Caco-2 (cell line): ENCODE results near the gene C1QTNF7. TPM values are rescaled to one million over a fixed set of nuclear protein-coding genes. Genes with fewer than 3 reads are reported as not detected.

ENCODE experiments used
- BruUV-seq: library from RNA; stranded (reverse); fragments of 400-500 nt; replicated peaks from 2 replicates; lab custom pipeline; 2021; lab: Mats Ljungman, UMichigan
- CTCF ChIA-PET: fragments of 300-600 bp; sonication (Branson Sonifier 250); formaldehyde crosslinking; loops from one replicate; lab custom pipeline; 2022; ENCODE audit warnings: antibody characterized with exemption; lab: Charles Lee
- POLR2A ChIA-PET: fragments of 300-600 bp; sonication (Branson Sonifier 250); formaldehyde crosslinking; loops from one replicate; lab custom pipeline; 2022; ENCODE audit warnings: antibody characterized with exemption; lab: Charles Lee
- DNase-seq, 2 experiments: peaks; one replicate each; pipeline versions ENCODE4 v3.0.0 to v3.0.0-alpha.2; 2020 to 2022
- H3K27me3 ChIP-seq: replicated peaks from 2 replicates; pipeline ENCODE4 v1.6.0; 2011; ENCODE audit warnings: low read length; ENCODE audit not compliant: control insufficient read depth, insufficient read depth
- H3K36me3 ChIP-seq: 2 replicates; pipeline ENCODE4 v1.5.1; 2011; ENCODE audit warnings: low read length; ENCODE audit not compliant: control insufficient read depth, insufficient read depth
- H3K4me1 ChIP-seq: fragments of 250-450 bp; sonication (Bioruptor Pico); 2 replicates; pipeline ENCODE4 v1.5.1; 2020; ENCODE audit warnings: mild to moderate bottlenecking
- H3K4me3 ChIP-seq: 2 replicates; pipeline ENCODE4 v1.5.1; 2011; ENCODE audit warnings: low read depth, mild to moderate bottlenecking, control low read depth, low read length
- H3K9me3 ChIP-seq: fragments of 250-450 bp; sonication (Bioruptor Pico); 2 replicates; pipeline ENCODE4 v1.5.1; 2020; ENCODE audit warnings: mild to moderate bottlenecking, moderate library complexity
- H3K27ac Mint-ChIP-seq: one replicate; pipeline ENCODE4 v1.8.0; 2022; ENCODE audit warnings: mixed read lengths; ENCODE audit not compliant: unreplicated experiment
- H3K27me3 Mint-ChIP-seq: one replicate; pipeline ENCODE4 v1.8.0; 2022; ENCODE audit warnings: mixed read lengths; ENCODE audit not compliant: insufficient read depth, unreplicated experiment
- H3K36me3 Mint-ChIP-seq: one replicate; pipeline ENCODE4 v1.8.0; 2022; ENCODE audit warnings: mild to moderate bottlenecking, mixed read lengths; ENCODE audit not compliant: insufficient read depth, unreplicated experiment
- H3K4me1 Mint-ChIP-seq: one replicate; pipeline ENCODE4 v1.8.0; 2022; ENCODE audit warnings: low read depth, mixed read lengths; ENCODE audit not compliant: unreplicated experiment
- H3K4me3 Mint-ChIP-seq: one replicate; pipeline ENCODE4 v1.8.0; 2022; ENCODE audit warnings: mild to moderate bottlenecking, moderate library complexity, mixed read lengths; ENCODE audit not compliant: unreplicated experiment
- H3K9me3 Mint-ChIP-seq: one replicate; pipeline ENCODE4 v1.8.0; 2022; ENCODE audit warnings: mixed read lengths; ENCODE audit not compliant: unreplicated experiment
- CTCF ChIP-seq, 2 experiments: fragments of 200-600 bp in 1 of 2; IDR thresholded peaks; 1 replicate in 1 of 2; 2 replicates in 1 of 2; pipeline versions ENCODE4 v1.5.1 to v1.8.0; 2011 to 2022; ENCODE audit warnings: antibody characterized with exemption in 1 of 2, control low read depth in 1 of 2, inconsistent platforms in 1 of 2, low read depth in 1 of 2, low read length in 1 of 2, mild to moderate bottlenecking in 1 of 2, moderate library complexity in 1 of 2; ENCODE audit not compliant: insufficient read depth in 1 of 2, severe bottlenecking in 1 of 2, unreplicated experiment in 1 of 2
- intact Hi-C: fragments of 100-400 bp; cut with micrococcal nuclease; formaldehyde crosslinking; loops from one replicate; pipeline ENCODE4 v1.10.0; 2022; ENCODE audit not compliant: unreplicated experiment
- total RNA-seq: library from RNA; stranded (reverse); gene quantifications from 2 replicates; pipeline ENCODE4 v1.2.3, GENCODE V29; 2022

Gene C1QTNF7
- total RNA-seq, 1 experiment from 2014 or later: not detected

GRCh38 chr4:15385928-15386327 lies 41.9 kb upstream of the C1QTNF7 start:
- intact Hi-C loops: no loop called here
- Histone ChIP-seq H3K27me3 (no peaks in the 10 kb centered on the region), H3K4me1 (no peaks in the 10 kb centered on the region), H3K4me3 (no peak overlapping the region), H3K36me3 (no peaks in the 10 kb centered on the region), H3K9me3 (no peaks in the 10 kb centered on the region)
- TF ChIP-seq CTCF (IDR thresholded peaks at IDR 0.05; ENCODE audit: insufficient read depth in 1 of 2, low read depth in 1 of 2, low read length in 1 of 2, severe bottlenecking in 1 of 2, unreplicated experiment in 1 of 2): no peak
- Mint-ChIP-seq H3K9me3 (no peaks in the 10 kb centered on the region), H3K27ac (no peak overlapping the region), H3K36me3 (no peaks in the 10 kb centered on the region), H3K27me3 (peaks cover 7% of the 10 kb centered on the region), H3K4me3 (no peak overlapping the region), H3K4me1 (no peaks in the 10 kb centered on the region)
- DNase-seq: no peak
- ChIA-PET CTCF (no interaction called here), POLR2A (no interaction called here)
- BruUV-seq: no TSS peak

DNA sequence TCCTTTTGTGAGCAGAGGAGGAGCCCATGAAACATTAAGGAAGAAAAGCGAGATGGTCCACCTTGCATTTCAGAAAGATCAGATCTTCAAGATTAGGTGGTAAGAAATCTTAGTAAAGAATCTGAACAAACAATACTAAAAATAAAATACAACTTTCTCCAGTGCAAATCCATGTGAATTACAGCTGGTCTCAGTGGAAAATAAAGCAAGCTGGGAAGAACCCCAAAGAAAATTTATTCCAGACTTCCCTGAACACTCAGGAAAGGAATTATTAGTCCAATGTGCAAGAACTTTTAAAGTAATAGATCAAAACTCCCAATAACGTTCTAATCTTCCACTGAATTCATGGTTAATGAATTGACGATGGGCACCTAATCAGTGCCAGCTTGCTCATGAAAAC lies 37.3 kb upstream of the C1QTNF7 start:
- no peaks in the 10 kb centered on the region for H3K9me3 ChIP-seq
- BruUV-seq: no TSS peak
- H3K4me3 Mint-ChIP-seq: no peak overlapping the region

GRCh38 chr4:15392053-15392805 lies 35.6 kb upstream of the C1QTNF7 start:
- no TSS peak for BruUV-seq
- Histone ChIP-seq H3K27me3 (no peaks in the 10 kb centered on the region), H3K36me3 (no peaks in the 10 kb centered on the region), H3K4me1 (no peaks in the 10 kb centered on the region), H3K4me3 (no peak overlapping the region), H3K9me3 (no peaks in the 10 kb centered on the region)
- Mint-ChIP-seq H3K27me3 (no peaks in the 10 kb centered on the region), H3K9me3 (no peaks in the 10 kb centered on the region), H3K4me1 (no peaks in the 10 kb centered on the region), H3K4me3 (no peak overlapping the region), H3K36me3 (no peaks in the 10 kb centered on the region), H3K27ac (no peak overlapping the region)
- TF ChIP-seq CTCF (IDR thresholded peaks at IDR 0.05; ENCODE audit: insufficient read depth in 1 of 2, low read depth in 1 of 2, low read length in 1 of 2, severe bottlenecking in 1 of 2, unreplicated experiment in 1 of 2): no peak
- POLR2A ChIA-PET: no interaction called here
- no peak for DNase-seq
- intact Hi-C loops: no loop called here
- CTCF ChIA-PET: no interaction called here

More for the DNA sequence above, 37.3 kb upstream of the C1QTNF7 start:
- Histone ChIP-seq H3K4me3 (no peak overlapping the region), H3K4me1 (no peaks in the 10 kb centered on the region), H3K36me3 (no peaks in the 10 kb centered on the region), H3K27me3 (no peaks in the 10 kb centered on the region)
- intact Hi-C loops: no loop called here
- no peak for DNase-seq
- Mint-ChIP-seq H3K4me1 (no peaks in the 10 kb centered on the region), H3K36me3 (no peaks in the 10 kb centered on the region), H3K27me3 (no peaks in the 10 kb centered on the region), H3K9me3 (no peaks in the 10 kb centered on the region), H3K27ac (no peak overlapping the region)
- ChIA-PET CTCF (no interaction called here), POLR2A (no interaction called here)
- TF ChIP-seq CTCF (IDR thresholded peaks at IDR 0.05; ENCODE audit: insufficient read depth in 1 of 2, low read depth in 1 of 2, low read length in 1 of 2, severe bottlenecking in 1 of 2, unreplicated experiment in 1 of 2): no peak
